ENCODE results near the gene ZNF407.

The ZNF407 gene

GRCh38 chr18:74644713-74645112 lies 47.0 kb downstream of the ZNF407 start:
- Histone ChIP-seq H3K9me3 (ENCODE audit: control insufficient read depth, insufficient read depth, low read length) (no peaks in the 10 kb centered on the region), H3K9me2 (replicated peaks; ENCODE audit: control insufficient read depth, low read length) (no peaks in the 10 kb centered on the region), H3K4me2 (ENCODE audit: low read length) (no peak overlapping the region), H3K36me3 (ENCODE audit: control insufficient read depth, low read length) (peaks cover 5% of the 10 kb centered on the region; the same call in 1 of the 2 replicates), H3K4me1 (ENCODE audit: control insufficient read depth, low read length) (no peaks in the 10 kb centered on the region), H3K4me3 (ENCODE audit: low read length) (no peak overlapping the region), H3K27me3 (ENCODE audit: control insufficient read depth, low read length) (no peaks in the 10 kb centered on the region), H3K79me2 (ENCODE audit: control insufficient read depth, low read length) (no peaks in the 10 kb centered on the region), H3K27ac (ENCODE audit: low read depth, low read length) (no peak overlapping the region), H3F3A (ENCODE audit: control insufficient read depth, insufficient read depth) (no peaks in the 10 kb centered on the region), H4K20me1 (ENCODE audit: control insufficient read depth, insufficient read depth, low read depth, low read length) (no peaks in the 10 kb centered on the region)
- no peak for TF ChIP-seq CTCF (IDR thresholded peaks at IDR 0.05; ENCODE audit: low read depth, low read length, poor library complexity, severe bottlenecking)
- TF ChIP-seq EZH2phosphoT487 (IDR thresholded peaks at IDR 0.05; ENCODE audit: borderline replicate concordance, low read length), result no peak

GRCh38 chr18:74645679-74646078 lies 48.0 kb downstream of the ZNF407 start:
- no peaks in the 10 kb centered on the region for H3K79me2 ChIP-seq (ENCODE audit: control insufficient read depth, low read length)
- H3K27ac ChIP-seq (ENCODE audit: low read depth, low read length), result no peak overlapping the region
- no peaks in the 10 kb centered on the region for H3K9me2 ChIP-seq (replicated peaks; ENCODE audit: control insufficient read depth, low read length)
- H3K27me3 ChIP-seq (ENCODE audit: control insufficient read depth, low read length), result no peaks in the 10 kb centered on the region
- TF ChIP-seq CTCF (IDR thresholded peaks at IDR 0.05; ENCODE audit: low read depth, low read length, poor library complexity, severe bottlenecking) (no peak), EZH2phosphoT487 (IDR thresholded peaks at IDR 0.05; ENCODE audit: borderline replicate concordance, low read length) (no peak)
- H4K20me1 ChIP-seq (ENCODE audit: control insufficient read depth, insufficient read depth, low read depth, low read length), result no peaks in the 10 kb centered on the region
- no peaks in the 10 kb centered on the region for H3F3A ChIP-seq (ENCODE audit: control insufficient read depth, insufficient read depth)
- H3K4me1 ChIP-seq (ENCODE audit: control insufficient read depth, low read length), result no peaks in the 10 kb centered on the region
- H3K4me2 ChIP-seq (ENCODE audit: low read length), result no peak overlapping the region
- no peaks in the 10 kb centered on the region for H3K9me3 ChIP-seq (ENCODE audit: control insufficient read depth, insufficient read depth, low read length)
- no peak overlapping the region for H3K4me3 ChIP-seq (ENCODE audit: low read length)
- peaks cover 5% of the 10 kb centered on the region; the same call in 1 of the 2 replicates for H3K36me3 ChIP-seq (ENCODE audit: control insufficient read depth, low read length)

- Histone ChIP-seq H3K4me3 (ENCODE audit: low read length) (no peak overlapping the region), H4K20me1 (ENCODE audit: control insufficient read depth, insufficient read depth, low read depth, low read length) (no peaks in the 10 kb centered on the region), H3K4me2 (ENCODE audit: low read length) (no peak overlapping the region), H3K27ac (ENCODE audit: low read depth, low read length) (no peak overlapping the region), H3K4me1 (ENCODE audit: control insufficient read depth, low read length) (peaks cover 12% of the 10 kb centered on the region), H3K9me3 (ENCODE audit: control insufficient read depth, insufficient read depth, low read length) (no peaks in the 10 kb centered on the region), H3K79me2 (ENCODE audit: control insufficient read depth, low read length) (no peaks in the 10 kb centered on the region), H3K9me2 (replicated peaks; ENCODE audit: control insufficient read depth, low read length) (no peaks in the 10 kb centered on the region), H3K36me3 (ENCODE audit: control insufficient read depth, low read length) (no peaks in the 10 kb centered on the region), H3F3A (ENCODE audit: control insufficient read depth, insufficient read depth) (peaks cover 3% of the 10 kb centered on the region; the same call in 1 of the 2 replicates), H3K27me3 (ENCODE audit: control insufficient read depth, low read length) (no peaks in the 10 kb centered on the region)
- no peak for TF ChIP-seq CTCF (IDR thresholded peaks at IDR 0.05; ENCODE audit: low read depth, low read length, poor library complexity, severe bottlenecking)
- TF ChIP-seq EZH2phosphoT487 (IDR thresholded peaks at IDR 0.05; ENCODE audit: borderline replicate concordance, low read length), result no peak
Observed at GRCh38 chr18:74651327-74652128, 53.9 kb downstream of the ZNF407 start.
